ENCODE measurements around the gene FBXL5.

The FBXL5 gene

DNA sequence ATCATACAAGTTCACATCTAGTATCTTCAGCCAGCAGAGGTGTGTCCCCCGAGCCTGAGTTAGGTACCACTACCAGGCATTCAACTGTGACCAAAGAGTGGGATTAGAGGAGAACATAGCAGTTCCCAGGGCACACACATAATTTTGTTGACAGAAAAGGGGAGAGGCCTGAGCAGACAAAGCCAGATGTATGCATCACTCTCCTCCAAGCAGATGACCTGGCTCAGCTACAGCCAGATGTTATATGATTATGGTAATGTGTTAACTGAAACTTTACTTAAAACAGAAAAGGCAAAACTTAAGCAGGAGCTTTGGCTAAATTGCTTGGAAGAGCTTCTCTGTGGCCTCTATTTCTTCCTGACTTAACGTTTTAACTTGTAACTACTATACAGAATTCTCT, 96.6 kb downstream of the FBXL5 start:
- DNase-seq (ENCODE audit: low read depth, low spot score): no peak

DNA sequence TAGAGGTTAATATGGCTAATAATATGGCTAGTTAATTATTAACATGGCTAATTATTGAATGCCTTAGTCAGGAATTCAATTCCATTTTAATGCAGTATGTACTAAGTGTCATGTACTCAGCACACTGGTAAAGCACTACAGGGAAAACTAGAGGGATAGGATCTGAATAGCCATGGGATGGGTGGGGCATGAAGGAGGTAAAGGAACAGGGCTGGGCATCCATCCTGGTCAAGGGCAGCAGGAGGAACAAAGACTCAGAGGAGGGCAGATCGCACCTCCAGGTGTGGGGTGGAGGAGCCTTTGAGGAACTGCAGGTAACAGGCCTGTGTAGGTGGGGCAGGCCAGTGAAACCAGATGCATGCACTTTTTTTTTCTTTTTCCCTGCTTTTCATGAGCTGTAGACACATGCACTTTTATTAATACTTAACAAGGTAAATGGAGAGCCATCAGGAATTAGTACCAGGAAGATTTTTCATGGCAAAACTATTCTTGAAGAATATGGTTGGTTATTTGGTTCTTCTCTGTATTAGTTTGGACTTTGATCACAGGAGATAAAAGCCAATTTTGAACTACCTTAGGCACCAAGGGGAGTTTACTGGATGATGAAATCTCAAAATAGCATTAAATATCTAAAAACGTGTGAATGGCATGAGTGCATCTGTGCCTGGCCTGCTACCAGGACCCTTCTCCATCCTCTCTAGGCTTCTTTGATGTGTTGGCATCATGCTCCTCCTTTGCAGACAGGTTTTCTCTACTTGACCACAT, 97.2 kb downstream of the FBXL5 start:
- DNase-seq (ENCODE audit: low read depth, low spot score): no peak

DNA sequence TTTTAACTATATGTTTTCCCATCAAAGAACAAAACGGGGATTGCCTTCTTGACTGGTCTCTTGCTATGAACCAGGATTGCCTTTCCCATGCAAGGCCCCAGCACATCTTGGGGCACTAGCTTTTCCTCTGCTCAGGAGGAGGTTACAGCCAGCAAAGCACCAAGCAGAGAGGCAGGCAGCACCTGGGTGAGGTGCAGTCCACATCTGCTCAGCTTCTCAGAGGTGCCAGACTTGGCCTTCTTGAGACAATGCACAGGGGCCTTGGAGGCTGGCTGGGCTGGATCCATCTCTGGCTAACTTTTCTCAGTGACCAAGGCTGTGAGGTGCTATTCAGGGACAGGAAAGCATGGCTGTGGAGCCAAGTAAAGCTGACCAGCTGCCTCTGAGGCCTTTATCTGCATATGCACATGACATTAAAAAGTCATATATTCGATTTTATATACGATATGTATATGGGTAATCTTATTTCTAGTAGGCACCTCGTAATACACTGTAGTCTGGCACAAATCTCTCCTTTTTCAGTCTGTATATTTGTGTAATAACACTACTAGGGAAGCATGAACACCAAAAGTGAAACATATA, 98.6 kb downstream of the FBXL5 start:
- no peak for DNase-seq (ENCODE audit: low read depth, low spot score)
